Measurements from ENCODE around the gene INSM1. TPM values are rescaled to one million over a fixed set of nuclear protein-coding genes. Genes with fewer than 3 reads are reported as not detected.

Gene INSM1
- total RNA-seq, 1 donor from 2014 or later, result not detected

GRCh38 chr20:20411402-20411801 is 43.5 kb downstream of the INSM1 start:
- no peak for ATAC-seq
- no peak for DNase-seq (ENCODE audit: low spot score)
- intact Hi-C loops (cut with DNase I), result no loop called here

GRCh38 chr20:20411836-20412235 is 43.9 kb downstream of the INSM1 start:
- DNase-seq (ENCODE audit: low spot score), result no peak
- intact Hi-C loops (cut with DNase I), result no loop called here
- no peak for ATAC-seq

GRCh38 chr20:20412750-20413149 is 44.8 kb downstream of the INSM1 start:
- intact Hi-C loops (cut with DNase I), result no loop called here
- no peak for ATAC-seq

GRCh38 chr20:20413810-20414281 is 45.9 kb downstream of the INSM1 start:
- ATAC-seq, result no peak
- DNase-seq (ENCODE audit: low spot score), result no peak
- intact Hi-C loops (cut with DNase I), result no loop called here

More at GRCh38 chr20:20412750-20413149, 44.8 kb downstream of the INSM1 start:
- DNase-seq (ENCODE audit: low spot score), result no peak

- intact Hi-C loops (cut with DNase I), result no loop called here
- ATAC-seq (no peak), DNase-seq (ENCODE audit: low spot score) (no peak)
Observed at GRCh38 chr20:20414640-20415220, 46.8 kb downstream of the INSM1 start.

GRCh38 chr20:20415321-20415720 is 47.4 kb downstream of the INSM1 start:
- intact Hi-C loops (cut with DNase I), result no loop called here
- DNase-seq (ENCODE audit: low spot score) (no peak), ATAC-seq (no peak)

GRCh38 chr20:20417876-20418676 is 50.2 kb downstream of the INSM1 start:
- intact Hi-C loops (cut with DNase I), result no loop called here
- no peak for DNase-seq (ENCODE audit: low spot score)
- no peak for ATAC-seq

All from sciatic nerve (tissue), 2 donors.